ENCODE measurements around the gene DPP6.
"Not testable (repeated sequence)": the region's sequence is repeated elsewhere in the genome, so short reads cannot be mapped to it uniquely, and the experiment has no call there.

Gene DPP6

DNA sequence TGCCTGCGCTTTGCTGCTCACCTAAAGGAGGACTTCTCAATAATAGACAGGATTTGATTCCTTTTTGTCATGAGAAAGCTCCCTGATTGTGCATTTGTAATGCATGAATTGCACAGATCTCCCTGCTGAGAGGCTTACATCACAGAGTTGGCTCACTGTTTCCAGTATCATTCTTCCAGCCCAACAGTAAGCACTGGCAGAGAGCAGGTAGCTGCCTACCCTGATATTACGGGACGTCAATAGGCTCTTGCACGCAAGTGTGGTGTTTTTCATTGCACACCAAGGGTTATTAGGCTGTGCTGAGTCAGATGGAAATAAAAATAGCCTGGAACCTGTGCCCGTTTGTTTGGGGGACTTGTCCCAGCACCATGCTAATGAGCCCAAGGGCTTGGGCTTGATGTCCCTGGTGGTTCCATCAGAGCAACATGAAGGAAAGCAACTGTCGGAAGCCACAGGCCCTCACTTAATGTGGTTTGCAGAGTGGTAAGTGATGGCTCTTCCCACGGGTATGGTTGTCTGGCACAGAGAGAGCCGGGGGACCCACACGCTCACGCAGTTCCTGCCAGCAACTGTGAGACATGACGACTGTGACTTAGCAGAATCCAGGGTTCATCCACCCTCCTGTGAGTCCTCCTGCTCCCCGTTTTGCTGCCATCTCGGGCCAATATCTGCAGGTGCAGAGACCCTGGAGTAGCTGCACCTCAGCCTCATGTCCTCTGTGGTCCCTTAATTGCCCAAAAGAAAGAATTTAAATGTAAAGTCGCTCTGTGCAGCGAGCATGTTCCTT is 20.4 kb downstream of the DPP6 start:
- DNase-seq (ENCODE audit: extremely low read depth, low read depth): not testable (repeated sequence)

- DNase-seq (ENCODE audit: extremely low read depth, low read depth): not testable (repeated sequence)
Observed at GRCh38 chr7:154078523-154078922, 26.3 kb downstream of the DPP6 start.

DNA sequence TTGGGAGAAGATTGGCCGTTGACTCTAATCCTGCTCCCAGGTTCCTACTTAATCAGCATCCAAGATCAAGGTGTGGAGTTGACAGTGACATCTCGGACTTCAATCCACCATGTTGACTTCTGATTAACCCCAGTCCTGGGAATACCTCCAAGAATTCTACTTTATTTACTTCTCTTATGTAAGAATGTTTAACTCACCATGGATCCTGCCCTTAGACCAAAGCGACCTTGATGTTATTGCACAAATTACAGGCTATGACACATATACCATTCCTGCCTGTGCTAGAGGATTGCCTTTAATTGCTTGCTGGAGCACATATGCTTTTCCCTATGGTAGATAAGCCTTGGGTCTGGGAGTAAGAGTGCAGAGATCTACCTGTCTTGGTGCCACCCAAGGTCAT is 28.1 kb downstream of the DPP6 start:
- not testable (repeated sequence) for DNase-seq (ENCODE audit: extremely low read depth, low read depth)

GRCh38 chr7:154087037-154087725 is 35.0 kb downstream of the DPP6 start:
- DNase-seq (ENCODE audit: extremely low read depth, low read depth): not testable (repeated sequence)

- DNase-seq (ENCODE audit: extremely low read depth, low read depth): not testable (repeated sequence)
Observed at GRCh38 chr7:154092093-154092492, 39.9 kb downstream of the DPP6 start.

DNA sequence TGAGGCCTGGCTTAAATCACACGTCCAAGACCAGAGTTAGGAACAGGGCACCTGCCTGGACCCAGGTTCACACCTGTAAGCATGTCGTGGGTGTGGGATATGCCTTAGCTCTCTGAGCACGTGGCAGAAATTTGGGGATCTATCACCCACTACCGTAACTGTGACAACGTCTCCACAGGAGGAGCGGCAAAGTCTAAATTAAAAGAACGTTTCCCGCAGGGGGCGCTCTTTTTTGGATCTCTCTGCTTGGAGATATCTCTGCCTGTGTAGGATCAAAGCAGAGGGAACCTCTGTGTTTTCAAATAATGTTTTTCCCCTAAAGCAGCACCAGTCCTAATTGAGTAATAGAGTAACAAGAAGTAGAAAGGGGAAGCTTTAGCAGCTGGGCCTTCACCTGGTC is 43.0 kb downstream of the DPP6 start:
- not testable (repeated sequence) for DNase-seq (ENCODE audit: extremely low read depth, low read depth)

DNA sequence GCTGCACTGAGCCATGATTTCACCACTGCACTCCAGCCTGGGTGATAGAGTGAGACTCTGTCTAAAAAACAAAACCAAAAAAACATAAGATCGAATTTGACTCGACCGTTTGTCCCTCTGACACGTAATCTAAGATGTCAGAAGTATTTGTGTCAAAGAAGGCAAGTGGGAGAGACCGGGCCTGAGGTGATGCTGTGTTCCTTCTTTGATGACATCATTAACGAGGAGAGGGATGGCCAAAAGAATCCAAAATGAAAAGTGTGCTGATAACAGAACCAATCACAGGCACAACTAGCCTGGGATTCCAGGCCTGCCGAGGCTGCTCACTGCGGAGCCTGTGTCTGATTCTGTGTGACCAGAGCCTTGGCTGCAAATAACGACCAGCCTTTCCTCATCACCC is 52.9 kb downstream of the DPP6 start:
- not testable (repeated sequence) for DNase-seq (ENCODE audit: extremely low read depth, low read depth)

GRCh38 chr7:154109615-154110014 is 57.4 kb downstream of the DPP6 start:
- not testable (repeated sequence) for DNase-seq (ENCODE audit: extremely low read depth, low read depth)

DNA sequence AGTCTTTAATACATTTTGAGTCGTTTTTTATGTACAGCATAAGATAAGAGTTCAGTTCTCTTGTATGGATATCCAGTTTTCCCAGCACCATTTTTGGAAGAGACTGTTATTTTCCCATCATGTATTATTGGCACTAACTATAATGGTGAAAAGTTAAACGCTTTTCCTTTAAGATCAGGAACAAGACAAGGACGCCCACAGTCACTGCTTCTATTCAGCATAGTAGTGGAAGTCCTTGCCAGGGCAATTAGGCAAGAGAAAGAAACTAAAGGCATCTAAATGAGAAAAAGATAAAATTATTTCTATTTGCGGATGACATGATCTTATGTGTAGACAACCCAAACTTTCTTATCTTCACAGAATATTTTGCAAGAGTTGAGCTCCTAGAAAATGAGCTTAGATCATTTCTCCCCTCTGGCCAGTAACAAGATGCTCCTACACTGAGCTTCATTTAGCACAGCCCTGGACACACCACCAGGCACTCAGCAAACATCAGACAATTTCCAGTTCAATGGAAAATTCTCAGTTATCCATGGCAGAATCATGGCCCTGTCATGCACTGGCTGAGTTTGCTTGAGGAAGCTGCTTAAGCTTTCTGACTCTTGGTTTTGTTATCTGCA is 61.6 kb downstream of the DPP6 start:
- not testable (repeated sequence) for DNase-seq (ENCODE audit: extremely low read depth, low read depth)

GRCh38 chr7:154117411-154118390 is 65.5 kb downstream of the DPP6 start:
- DNase-seq (ENCODE audit: extremely low read depth, low read depth): not testable (repeated sequence)

- not testable (repeated sequence) for DNase-seq (ENCODE audit: extremely low read depth, low read depth)
Observed at GRCh38 chr7:154120825-154121224, 68.6 kb downstream of the DPP6 start.

- not testable (repeated sequence) for DNase-seq (ENCODE audit: extremely low read depth, low read depth)
Observed at GRCh38 chr7:154122720-154123119, 70.5 kb downstream of the DPP6 start.

GRCh38 chr7:154123397-154123796 is 71.2 kb downstream of the DPP6 start:
- not testable (repeated sequence) for DNase-seq (ENCODE audit: extremely low read depth, low read depth)

GRCh38 chr7:154129142-154129541 is 76.9 kb downstream of the DPP6 start:
- not testable (repeated sequence) for DNase-seq (ENCODE audit: extremely low read depth, low read depth)

DNA sequence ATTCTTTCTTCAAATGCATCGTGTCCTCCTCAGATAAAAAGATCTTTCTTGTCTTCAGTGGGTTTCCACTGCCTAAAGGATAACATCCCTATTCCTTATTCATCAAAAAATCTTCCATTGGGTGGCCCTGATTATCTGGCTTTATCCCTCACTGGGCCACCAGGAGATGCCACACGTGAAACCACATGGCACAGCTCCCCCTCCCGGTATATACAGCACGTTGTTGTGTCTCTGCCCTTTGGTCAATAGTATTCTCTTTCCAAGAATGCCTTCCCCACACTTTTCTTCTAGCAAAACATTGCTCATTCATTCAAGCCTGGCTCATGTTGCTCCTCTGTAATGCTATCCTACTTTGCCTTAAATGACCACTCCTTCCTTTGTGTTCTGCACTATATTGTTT is 80.4 kb downstream of the DPP6 start:
- DNase-seq (ENCODE audit: extremely low read depth, low read depth): not testable (repeated sequence)

GRCh38 chr7:154133703-154134277 is 81.6 kb downstream of the DPP6 start:
- not testable (repeated sequence) for DNase-seq (ENCODE audit: extremely low read depth, low read depth)

- DNase-seq (ENCODE audit: extremely low read depth, low read depth): not testable (repeated sequence)
Observed at GRCh38 chr7:154134698-154135097, 82.5 kb downstream of the DPP6 start.

DNA sequence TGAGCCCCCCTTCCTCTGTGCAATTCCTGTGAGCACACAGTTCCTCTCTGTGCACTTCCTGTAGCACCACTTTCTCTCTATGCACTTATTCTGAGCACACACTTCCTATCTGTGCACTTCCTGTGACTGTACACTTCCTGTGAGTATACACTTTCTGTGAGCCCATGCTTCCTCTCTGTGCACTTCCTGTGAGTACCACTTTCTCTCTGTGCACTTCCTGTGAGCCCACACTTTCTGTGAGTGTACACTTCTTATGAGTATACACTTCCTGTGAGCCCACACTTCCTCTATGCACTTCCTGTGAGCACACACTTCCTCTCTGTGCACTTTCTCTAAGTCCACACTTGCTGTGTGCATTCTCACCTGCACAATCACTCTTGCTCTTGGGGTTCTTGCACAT is 83.4 kb downstream of the DPP6 start:
- DNase-seq (ENCODE audit: extremely low read depth, low read depth): not testable (repeated sequence)

DNA sequence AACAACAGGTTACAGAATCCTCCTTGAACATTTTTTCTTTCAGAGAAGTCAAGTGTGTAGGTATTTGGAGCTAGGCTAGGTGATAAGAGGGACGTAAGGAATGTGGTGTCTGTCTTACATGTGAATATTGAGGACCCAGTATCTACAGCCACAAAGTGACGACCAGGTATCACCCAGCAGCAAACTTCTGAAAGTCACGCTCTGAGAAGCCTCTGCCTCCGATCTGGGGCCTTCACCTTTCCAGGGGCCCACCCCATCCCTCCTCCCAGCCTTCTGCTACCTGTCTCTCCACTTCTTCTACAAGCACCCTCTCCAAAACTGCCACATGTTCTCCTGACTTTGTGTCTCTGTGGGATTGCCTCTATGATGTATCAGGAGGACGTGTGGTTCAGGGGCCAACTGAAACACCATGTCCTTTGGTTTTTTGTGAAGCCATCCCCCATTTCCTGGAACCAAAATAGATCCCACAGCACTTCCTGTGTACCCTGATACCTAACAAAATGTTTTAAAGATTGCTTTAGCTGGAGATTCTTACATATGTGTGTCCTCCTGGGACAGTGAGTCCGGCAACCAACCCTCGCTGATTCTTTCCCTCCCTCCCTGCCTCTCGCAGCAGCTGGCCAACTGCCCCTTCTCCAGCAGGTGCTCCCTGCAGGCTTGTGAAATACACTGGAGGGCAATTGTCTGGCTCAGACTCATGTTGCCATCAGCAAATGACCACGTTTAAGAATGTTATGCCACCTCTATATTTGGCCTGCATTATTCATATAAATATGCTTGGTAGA is 93.9 kb downstream of the DPP6 start:
- DNase-seq (ENCODE audit: extremely low read depth, low read depth): not testable (repeated sequence)

DNA sequence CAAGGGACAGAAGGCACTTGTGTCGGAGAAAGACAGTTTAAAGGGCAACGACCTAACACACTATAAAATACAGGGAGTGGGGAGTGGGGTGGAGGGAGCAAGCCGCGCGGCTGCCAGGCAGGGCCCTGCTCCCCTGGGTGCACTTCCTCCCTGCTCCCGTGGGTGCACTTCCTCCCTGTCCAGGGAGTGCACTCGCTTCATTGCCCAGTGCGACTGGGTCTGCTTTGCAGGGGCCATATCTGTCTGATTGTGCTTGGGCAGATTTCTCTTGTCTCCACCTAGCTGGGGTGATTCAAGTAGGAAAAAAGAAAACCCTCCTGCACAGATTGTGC is 94.5 kb downstream of the DPP6 start:
- DNase-seq (ENCODE audit: extremely low read depth, low read depth): not testable (repeated sequence)
